HG03066 (cell line): Measurements from ENCODE around the gene ABCG5.

Experiments
- ATAC-seq: cut with Tn5 transposase; IDR thresholded peaks from one replicate; pipeline ENCODE4 v1.9.1; 2021; ENCODE audit warnings: low read depth; ENCODE audit not compliant: unreplicated experiment

ABCG5 gene

GRCh38 chr2:43845181-43845580 is 6.5 kb upstream of the ABCG5 start:
- ATAC-seq, result no peak

GRCh38 chr2:43842866-43843226 is 4.2 kb upstream of the ABCG5 start:
- no peak for ATAC-seq

GRCh38 chr2:43841949-43842865 is 3.6 kb upstream of the ABCG5 start:
- ATAC-seq, result no peak

- ATAC-seq, result no peak
Observed at GRCh38 chr2:43840965-43841364, 2.3 kb upstream of the ABCG5 start.

GRCh38 chr2:43839776-43840564 is 1.3 kb upstream of the ABCG5 start:
- no peak for ATAC-seq

GRCh38 chr2:43837831-43838559 is 644 bp downstream of the ABCG5 start:
- ATAC-seq, result no peak

- no peak for ATAC-seq
Observed at GRCh38 chr2:43837033-43837432, 1.6 kb downstream of the ABCG5 start.

GRCh38 chr2:43832457-43832856 is 6.2 kb downstream of the ABCG5 start:
- ATAC-seq, result no peak

GRCh38 chr2:43831543-43832294 is 6.9 kb downstream of the ABCG5 start:
- no peak for ATAC-seq

GRCh38 chr2:43826305-43827250 is 12.1 kb downstream of the ABCG5 start:
- ATAC-seq, result no peak

- ATAC-seq, result no peak
Observed at GRCh38 chr2:43825841-43826240, 12.8 kb downstream of the ABCG5 start.

GRCh38 chr2:43824951-43825493 is 13.6 kb downstream of the ABCG5 start:
- ATAC-seq, result no peak

- no peak for ATAC-seq
Observed at GRCh38 chr2:43824512-43824911, 14.1 kb downstream of the ABCG5 start.

GRCh38 chr2:43823751-43824150 is 14.9 kb downstream of the ABCG5 start:
- no peak for ATAC-seq

GRCh38 chr2:43822839-43823238 is 15.8 kb downstream of the ABCG5 start:
- no peak for ATAC-seq

GRCh38 chr2:43819491-43820163 is 19.0 kb downstream of the ABCG5 start:
- ATAC-seq, result no peak

- no peak for ATAC-seq
Observed at GRCh38 chr2:43818761-43819160, 19.9 kb downstream of the ABCG5 start.

- no peak for ATAC-seq
Observed at GRCh38 chr2:43814711-43815110, 23.9 kb downstream of the ABCG5 start.
